ENCODE measurements around the gene TNXB.
"Not testable (repeated sequence)": the region's sequence is repeated elsewhere in the genome, so short reads cannot be mapped to it uniquely, and the experiment has no call there.

- TF ChIP-seq CTCF (IDR thresholded peaks at IDR 0.05; ENCODE audit: low read depth, low read length); EZH2phosphoT487 (IDR thresholded peaks at IDR 0.05; ENCODE audit: low read depth): not testable (repeated sequence)
Observed at GRCh38 chr6:32008616-32009015, 100.5 kb downstream of the TNXB start.

Data from OCI-LY3 (cell line).